Hepatocyte (in vitro differentiated cells): ENCODE results near the gene EIPR1. TPM values are rescaled to one million over a fixed set of nuclear protein-coding genes. Genes with fewer than 3 reads are reported as not detected.

Experiments
- DNase-seq: peaks from one replicate; pipeline ENCODE4 v3.0.0-alpha.2; 2016; ENCODE audit warnings: low spot score
- H2AFZ ChIP-seq: fragments of 200-600 bp; sonication (generic); 2 replicates; pipeline ENCODE4 v1.6.0; 2016; ENCODE audit warnings: antibody characterized with exemption, mild to moderate bottlenecking
- H3K27ac ChIP-seq: fragments of 200-600 bp; sonication (generic); 2 replicates; pipeline ENCODE4 v1.5.1; 2016; ENCODE audit warnings: mild to moderate bottlenecking
- H3K27me3 ChIP-seq: fragments of 200-600 bp; sonication (generic); 2 replicates; pipeline ENCODE4 v1.6.1; 2016
- H3K36me3 ChIP-seq: fragments of 200-600 bp; sonication (generic); replicated peaks from 2 replicates; pipeline ENCODE4 v1.5.1; 2016; ENCODE audit warnings: low read depth; ENCODE audit not compliant: insufficient read depth
- H3K4me1 ChIP-seq: fragments of 200-600 bp; sonication (generic); 2 replicates; pipeline ENCODE4 v1.5.1; 2016; ENCODE audit warnings: mild to moderate bottlenecking, moderate library complexity; ENCODE audit not compliant: insufficient read depth
- H3K4me2 ChIP-seq: fragments of 200-600 bp; sonication (generic); 2 replicates; pipeline ENCODE4 v1.6.0; 2016
- H3K4me3 ChIP-seq: fragments of 200-600 bp; sonication (generic); 2 replicates; pipeline ENCODE4 v1.5.1; 2016; ENCODE audit warnings: mild to moderate bottlenecking
- H3K79me2 ChIP-seq: fragments of 200-600 bp; sonication (generic); 2 replicates; pipeline ENCODE4 v1.6.0; 2017; ENCODE audit warnings: mild to moderate bottlenecking
- H3K9me2 ChIP-seq: fragments of 200-600 bp; sonication (generic); replicated peaks from 2 replicates; pipeline ENCODE4 v1.6.0; 2017; ENCODE audit warnings: mild to moderate bottlenecking; ENCODE audit not compliant: insufficient read depth
- H3K9me3 ChIP-seq: fragments of 200-600 bp; sonication (generic); 2 replicates; pipeline ENCODE4 v1.5.1; 2016; ENCODE audit warnings: low read depth, mild to moderate bottlenecking
- H4K20me1 ChIP-seq: fragments of 200-600 bp; sonication (generic); 2 replicates; pipeline ENCODE4 v1.6.0; 2016; ENCODE audit warnings: mild to moderate bottlenecking; ENCODE audit not compliant: insufficient read depth, poor library complexity, severe bottlenecking
- EZH2 ChIP-seq: fragments of 200-600 bp; sonication (generic); IDR thresholded peaks from 2 replicates; pipeline ENCODE4 v1.6.1; 2016; ENCODE audit warnings: antibody characterized with exemption, mild to moderate bottlenecking, borderline replicate concordance
- EZH2phosphoT487 ChIP-seq: fragments of 200-600 bp; sonication (generic); IDR thresholded peaks from one replicate; pipeline ENCODE4 v1.6.1; 2018; ENCODE audit warnings: antibody characterized with exemption, mild to moderate bottlenecking, low read depth, moderate library complexity; ENCODE audit not compliant: unreplicated experiment, severe bottlenecking
- WGBS: methylation state at CpG from one replicate; pipeline ENCODE4 v1.1.6; 2016; ENCODE audit warnings: low lambda C conversion rate; ENCODE audit errors: missing lambda C conversion rate; 5-methylcytosine and 5-hydroxymethylcytosine counted together
- polyA plus RNA-seq: library from polyadenylated mRNA; unstranded; fragments of >200 nt; fragmentation: Nextera tagmentation; extraction: Ambion mirVana; gene quantifications from 2 replicates; pipeline ENCODE4 v1.2.1, GENCODE V29; 2016
- total RNA-seq: library from RNA; depleted of rRNA; stranded (reverse); fragments of >200 nt; gene quantifications from 2 replicates; pipeline ENCODE4 v1.2.3, GENCODE V29; 2014
- TF ChIP-seq, protein P1 (sequence below): fragments of 200-600 bp; sonication (generic); IDR thresholded peaks from 2 replicates; pipeline ENCODE4 v1.5.1; 2016; ENCODE audit warnings: antibody characterized with exemption, mild to moderate bottlenecking; ENCODE audit not compliant: poor library complexity

EIPR1 gene
- total and polyA plus RNA-seq, 2 experiments from 2014 or later: 27.4 to 42.3 TPM

DNA sequence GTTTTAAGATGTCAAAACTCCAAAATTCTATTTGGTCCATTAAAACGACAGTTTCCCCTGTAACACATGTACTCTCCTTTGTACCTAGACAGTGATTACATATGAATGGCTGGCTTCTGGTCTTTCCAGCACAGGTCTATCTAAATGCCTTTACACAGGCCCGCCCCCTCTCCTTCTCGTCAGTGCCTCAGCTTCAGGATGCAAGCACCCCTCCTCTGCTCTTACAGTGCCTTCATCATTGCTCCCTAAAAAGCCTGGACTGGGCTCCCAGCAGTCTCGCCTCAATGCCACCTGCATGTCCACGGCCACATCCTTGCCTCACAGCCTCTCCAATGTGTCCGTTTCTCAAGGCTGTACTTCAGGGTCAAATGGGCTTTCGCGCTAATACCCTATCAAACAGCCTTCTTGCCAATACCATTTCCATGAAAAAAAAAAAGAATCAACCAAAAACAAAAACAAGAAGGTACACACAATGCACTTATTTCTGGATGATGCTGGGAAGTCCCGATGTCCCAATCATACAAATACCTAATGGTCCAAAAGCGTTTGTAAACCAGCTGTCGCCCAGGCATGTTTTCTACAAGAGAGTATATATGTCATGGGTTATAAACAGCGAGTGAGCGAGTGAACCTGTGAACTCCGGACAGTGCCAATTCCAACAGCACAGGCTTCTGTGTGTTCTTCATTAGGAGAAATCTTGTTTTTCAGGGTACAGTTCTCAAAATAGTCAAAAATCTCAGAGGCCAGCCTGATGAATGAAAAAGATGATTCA, 77.2 kb downstream of the EIPR1 start:
- no peaks in the 10 kb centered on the region for H3K36me3 ChIP-seq
- no peak for DNase-seq
- H3K27ac ChIP-seq: no peak overlapping the region
- H2AFZ ChIP-seq: no peak overlapping the region
- TF ChIP-seq EZH2phosphoT487: no peak
- TF ChIP-seq, protein P1, sequence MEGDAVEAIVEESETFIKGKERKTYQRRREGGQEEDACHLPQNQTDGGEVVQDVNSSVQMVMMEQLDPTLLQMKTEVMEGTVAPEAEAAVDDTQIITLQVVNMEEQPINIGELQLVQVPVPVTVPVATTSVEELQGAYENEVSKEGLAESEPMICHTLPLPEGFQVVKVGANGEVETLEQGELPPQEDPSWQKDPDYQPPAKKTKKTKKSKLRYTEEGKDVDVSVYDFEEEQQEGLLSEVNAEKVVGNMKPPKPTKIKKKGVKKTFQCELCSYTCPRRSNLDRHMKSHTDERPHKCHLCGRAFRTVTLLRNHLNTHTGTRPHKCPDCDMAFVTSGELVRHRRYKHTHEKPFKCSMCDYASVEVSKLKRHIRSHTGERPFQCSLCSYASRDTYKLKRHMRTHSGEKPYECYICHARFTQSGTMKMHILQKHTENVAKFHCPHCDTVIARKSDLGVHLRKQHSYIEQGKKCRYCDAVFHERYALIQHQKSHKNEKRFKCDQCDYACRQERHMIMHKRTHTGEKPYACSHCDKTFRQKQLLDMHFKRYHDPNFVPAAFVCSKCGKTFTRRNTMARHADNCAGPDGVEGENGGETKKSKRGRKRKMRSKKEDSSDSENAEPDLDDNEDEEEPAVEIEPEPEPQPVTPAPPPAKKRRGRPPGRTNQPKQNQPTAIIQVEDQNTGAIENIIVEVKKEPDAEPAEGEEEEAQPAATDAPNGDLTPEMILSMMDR: no peak
- no peak for TF ChIP-seq EZH2
- peaks cover 6% of the 10 kb centered on the region for H3K4me1 ChIP-seq
- no peak overlapping the region for H3K4me2 ChIP-seq
- H3K79me2 ChIP-seq: no peaks in the 10 kb centered on the region
- whole genome bisulfite sequencing: 92% methylated on average over 14 of the region's 14 CpGs
- H3K9me2 ChIP-seq: no peaks in the 10 kb centered on the region
- H3K27me3 ChIP-seq: no peaks in the 10 kb centered on the region
- no peak overlapping the region for H3K4me3 ChIP-seq
- H4K20me1 ChIP-seq: no peaks in the 10 kb centered on the region
- no peaks in the 10 kb centered on the region for H3K9me3 ChIP-seq

DNA sequence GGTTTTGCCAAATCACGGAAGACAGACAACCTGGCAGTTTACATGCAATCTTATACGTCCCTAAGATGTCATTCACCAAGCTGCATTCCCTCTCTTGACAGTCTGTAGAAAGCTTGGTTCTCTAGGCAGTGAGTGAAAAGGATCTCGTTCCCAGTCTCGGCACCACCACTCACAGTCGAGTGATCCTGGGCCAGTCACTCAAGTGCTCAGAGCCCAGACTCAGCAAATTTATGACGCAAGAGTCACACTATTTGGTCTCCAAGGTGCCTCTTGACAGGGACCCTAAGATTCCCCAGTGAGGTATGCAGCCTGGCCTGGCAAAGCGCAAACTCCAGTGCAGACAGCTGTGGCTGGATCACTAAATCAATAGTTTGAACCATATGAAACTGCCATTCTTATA, 77.9 kb downstream of the EIPR1 start:
- Histone ChIP-seq H3K4me3 (no peak overlapping the region), H2AFZ (no peak overlapping the region), H4K20me1 (no peaks in the 10 kb centered on the region), H3K36me3 (no peaks in the 10 kb centered on the region), H3K9me3 (no peaks in the 10 kb centered on the region), H3K4me2 (no peak overlapping the region), H3K27ac (no peak overlapping the region), H3K9me2 (no peaks in the 10 kb centered on the region), H3K4me1 (peaks cover 6% of the 10 kb centered on the region), H3K27me3 (no peaks in the 10 kb centered on the region), H3K79me2 (no peaks in the 10 kb centered on the region)
- no peak for DNase-seq
- WGBS: 94% methylated on average over 7 of the region's 7 CpGs
- TF ChIP-seq EZH2phosphoT487 (no peak), EZH2 (no peak)
- TF ChIP-seq, protein P1: no peak

DNA sequence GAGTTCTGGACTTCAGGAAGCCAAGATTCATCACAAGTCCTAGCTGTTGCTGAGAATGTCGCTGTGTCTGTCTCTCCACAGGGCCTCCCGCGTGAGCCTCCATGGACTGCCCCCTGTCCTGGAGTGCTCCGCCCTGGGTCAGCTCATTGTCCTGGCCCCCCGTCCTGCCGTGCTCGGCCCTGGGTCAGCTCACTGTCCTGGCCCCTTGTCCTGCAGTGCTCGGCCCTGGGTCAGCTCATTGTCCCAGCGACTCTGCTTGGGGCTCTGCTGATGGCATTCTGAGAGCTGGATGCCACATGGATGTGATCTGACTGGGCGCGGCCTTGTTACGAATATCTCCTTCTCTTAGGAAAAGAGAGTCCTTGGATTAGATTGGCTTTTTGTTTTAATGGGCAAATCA, 78.5 kb downstream of the EIPR1 start:
- Histone ChIP-seq H3K4me1 (peaks cover 6% of the 10 kb centered on the region), H3K79me2 (no peaks in the 10 kb centered on the region), H4K20me1 (no peaks in the 10 kb centered on the region), H3K9me3 (no peaks in the 10 kb centered on the region), H3K9me2 (no peaks in the 10 kb centered on the region), H3K36me3 (no peaks in the 10 kb centered on the region), H3K4me2 (no peak overlapping the region), H3K4me3 (no peak overlapping the region), H3K27me3 (no peaks in the 10 kb centered on the region), H2AFZ (no peak overlapping the region), H3K27ac (no peak overlapping the region)
- WGBS: 98% methylated on average over 12 of the region's 12 CpGs
- no peak for DNase-seq
- TF ChIP-seq EZH2phosphoT487: no peak
- no peak for TF ChIP-seq EZH2
- TF ChIP-seq, protein P1: no peak
